GM18511 (cell line): ENCODE results near the gene KCNJ8.
"Not testable (repeated sequence)": the region's sequence is repeated elsewhere in the genome, so short reads cannot be mapped to it uniquely, and the experiment has no call there.

ENCODE experiments used
- ATAC-seq: cut with Tn5 transposase; IDR thresholded peaks from one replicate; pipeline ENCODE4 v1.9.1; 2021; ENCODE audit warnings: mild to moderate bottlenecking, moderate library complexity; ENCODE audit not compliant: unreplicated experiment

KCNJ8 gene

DNA sequence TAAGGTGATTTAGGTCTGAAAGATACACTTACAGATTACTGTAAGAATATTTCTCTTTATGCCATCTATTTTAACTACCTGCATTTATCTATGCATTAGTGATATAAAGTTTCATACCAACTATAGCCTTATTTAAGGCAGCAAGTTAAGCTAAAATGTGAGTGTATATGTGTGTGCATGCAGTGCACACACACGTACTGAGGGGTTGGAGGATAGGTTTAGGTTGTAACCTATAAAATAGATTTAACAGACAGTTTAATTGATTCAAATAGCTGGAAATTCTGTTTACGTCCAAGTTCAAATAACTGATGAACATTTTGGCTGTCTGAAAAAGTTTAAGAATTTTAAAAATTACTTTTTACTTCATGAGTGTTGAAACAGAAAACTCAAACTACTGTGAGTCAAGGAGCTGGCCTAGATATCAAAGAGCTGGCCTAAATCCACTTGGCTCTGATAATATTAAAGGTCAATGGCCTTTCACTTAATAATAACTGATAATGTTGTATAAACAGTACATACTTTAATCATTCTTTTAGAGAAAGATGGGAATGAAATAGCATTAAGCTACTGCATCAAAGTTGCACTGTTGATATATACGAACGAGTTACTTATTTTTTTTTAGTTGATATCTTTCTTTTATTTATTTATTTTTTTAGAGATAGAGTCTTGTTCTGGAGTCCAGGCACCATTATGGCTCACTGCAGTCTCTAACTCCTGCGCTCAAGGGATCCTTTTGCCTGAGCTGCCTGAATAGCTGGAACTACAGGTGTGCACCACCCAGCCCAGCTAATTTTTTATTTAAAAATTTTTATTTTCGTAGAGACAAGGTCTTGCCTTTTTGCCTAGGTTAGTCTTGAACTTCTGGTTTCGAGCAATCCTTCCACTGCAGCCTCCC is 13.8 kb upstream of the KCNJ8 start:
- no peak for ATAC-seq

DNA sequence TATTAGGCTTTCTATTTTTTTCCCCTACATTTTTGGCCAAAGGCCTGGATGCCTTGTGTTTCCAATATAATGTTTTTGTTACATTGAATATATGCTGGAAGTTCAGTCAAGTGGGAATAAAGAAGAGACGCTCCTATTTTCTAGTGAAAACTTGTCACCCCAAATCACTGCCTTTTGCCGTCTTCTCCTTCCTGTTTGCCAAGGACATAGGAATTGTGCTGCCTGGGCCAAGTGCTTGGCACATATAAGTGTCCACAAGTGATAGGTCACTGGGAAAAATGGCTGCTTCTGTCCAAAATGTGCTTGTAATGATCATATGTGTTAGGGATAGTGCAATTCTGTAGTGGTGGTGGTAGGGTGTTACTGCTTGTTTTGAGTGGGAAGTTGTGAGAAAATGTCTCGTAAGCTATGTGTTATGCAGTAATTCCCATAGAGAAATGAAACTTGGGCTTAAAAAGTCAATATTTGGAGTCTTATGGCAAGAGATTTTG is 11.6 kb upstream of the KCNJ8 start:
- ATAC-seq, result no peak

DNA sequence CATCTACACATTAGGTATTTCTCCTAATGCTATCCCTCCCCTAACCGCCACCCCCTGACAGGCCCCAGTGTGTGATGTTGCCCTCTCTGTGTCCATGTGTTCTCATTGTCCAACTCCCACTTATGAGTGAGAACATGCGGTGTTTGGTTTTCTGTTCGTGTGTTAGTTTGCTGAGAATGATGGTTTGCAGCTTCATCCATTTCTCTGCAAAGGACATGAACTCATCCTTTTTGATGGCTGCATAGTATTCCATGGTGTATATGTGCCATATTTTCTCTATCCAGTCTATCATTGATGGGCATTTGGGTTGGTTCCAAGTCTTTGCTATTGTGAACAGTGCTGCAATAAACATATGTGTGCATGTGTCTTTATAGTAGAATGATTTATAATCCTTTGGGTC is 8.2 kb upstream of the KCNJ8 start:
- not testable (repeated sequence) for ATAC-seq

DNA sequence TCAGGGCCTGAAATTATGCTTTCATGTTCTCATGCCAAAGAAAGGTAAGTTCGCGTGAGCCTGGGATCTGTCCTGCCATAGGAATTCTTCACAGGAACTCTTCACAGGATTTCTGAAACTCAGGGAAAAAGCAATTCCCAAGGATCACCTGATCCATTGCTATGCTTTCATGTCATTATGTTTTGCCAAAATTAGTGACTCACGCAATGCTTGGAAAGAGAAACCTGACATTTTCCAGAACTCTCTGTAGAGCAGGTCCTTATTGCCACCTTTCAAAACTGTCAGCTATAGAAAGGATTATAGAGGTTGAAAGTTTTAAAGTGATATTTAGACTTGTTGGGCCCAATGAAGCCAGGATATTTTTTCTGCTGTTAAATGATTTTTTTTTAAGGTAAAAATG is 6.3 kb upstream of the KCNJ8 start:
- ATAC-seq, result no peak

DNA sequence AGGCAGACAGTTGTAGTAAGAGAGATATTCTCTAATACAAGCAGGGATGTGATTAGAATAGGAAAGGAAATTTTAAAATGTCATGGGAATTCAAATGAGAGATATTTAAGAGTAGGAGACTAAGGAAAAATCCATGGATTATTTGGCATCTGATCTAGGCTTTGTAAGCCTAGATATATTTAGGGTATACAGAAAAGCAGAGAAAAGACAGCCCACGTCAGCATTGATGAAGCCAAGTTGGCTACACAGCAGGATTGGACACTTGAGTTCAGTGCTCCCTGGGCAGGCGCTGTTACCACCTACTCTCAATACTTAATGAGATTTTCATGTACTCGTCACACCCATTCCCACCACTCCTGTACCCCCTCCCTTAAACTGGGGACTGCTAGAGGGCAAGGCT is 1.7 kb upstream of the KCNJ8 start:
- ATAC-seq, result no peak

DNA sequence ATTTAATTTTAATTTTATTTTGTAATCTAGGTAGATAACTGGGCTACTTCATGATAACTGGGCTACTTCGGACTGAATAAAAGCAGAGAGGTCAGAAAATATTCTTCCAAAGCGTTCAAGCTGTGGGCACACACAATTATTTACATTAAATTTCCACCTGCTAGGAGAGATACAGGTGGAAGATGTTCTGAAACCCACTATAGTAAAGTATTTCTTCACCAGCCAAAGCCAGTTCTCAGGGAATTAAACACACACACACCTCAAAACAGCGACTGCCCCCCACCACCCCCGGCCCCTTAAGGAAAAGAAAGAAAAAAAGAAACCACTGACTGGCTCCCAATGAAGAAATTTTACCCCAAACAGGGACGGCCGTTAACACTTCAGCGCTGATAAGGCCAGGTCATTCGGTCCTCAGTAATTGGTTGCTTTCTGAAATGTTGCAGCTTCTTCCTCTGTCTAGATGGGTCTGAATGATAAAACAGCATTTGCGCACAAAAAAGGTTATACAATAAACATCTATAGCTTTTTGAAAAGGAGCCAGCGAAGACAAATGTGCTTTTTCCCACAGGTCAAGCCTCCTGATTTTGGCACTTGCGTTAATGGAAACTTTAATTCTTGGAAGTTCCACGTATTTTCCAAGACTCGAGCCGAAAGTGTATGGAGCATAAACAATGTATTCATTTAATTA is 771 bp upstream of the KCNJ8 start:
- no peak for ATAC-seq

DNA sequence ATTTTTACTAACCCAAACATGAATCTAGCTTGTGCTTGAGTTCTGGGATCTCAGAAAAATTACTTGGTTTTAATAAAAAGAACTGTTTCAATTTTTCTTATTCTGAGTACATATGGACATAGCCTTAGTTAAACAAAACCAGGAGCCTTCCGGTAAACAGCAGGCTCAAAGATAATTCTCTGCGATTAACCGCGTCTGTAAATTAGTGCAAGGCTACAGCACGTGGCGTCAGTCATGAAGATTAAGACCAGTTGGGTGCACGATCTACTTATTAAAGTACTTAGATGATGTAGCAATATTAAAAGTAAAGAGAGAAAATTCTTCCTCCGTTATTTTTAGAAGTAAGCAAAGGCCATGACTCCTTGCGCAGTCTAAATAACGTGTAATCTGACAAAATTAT is 700 bp downstream of the KCNJ8 start:
- no peak for ATAC-seq

DNA sequence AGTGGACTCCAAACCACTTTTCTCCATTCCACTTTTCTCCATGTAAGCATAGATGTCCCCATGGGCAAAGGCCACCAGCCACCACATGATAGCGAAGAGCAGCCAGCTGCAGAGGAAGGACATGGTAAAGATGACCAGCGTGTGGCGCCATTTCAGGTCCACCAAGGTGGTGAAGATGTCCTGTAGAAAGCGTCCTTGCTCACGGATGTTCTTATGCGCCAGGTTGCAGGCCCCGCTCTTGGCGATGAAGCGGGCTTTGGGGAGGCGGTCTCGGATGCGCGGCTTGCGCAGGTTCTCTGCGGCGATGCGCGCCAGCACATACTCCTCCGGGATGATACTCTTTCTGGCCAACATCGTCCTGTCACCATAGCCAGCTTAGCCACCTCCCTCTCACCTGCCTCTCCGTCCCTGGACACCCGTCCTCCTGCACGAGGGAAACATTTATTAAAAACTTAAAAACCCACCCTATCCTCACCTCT is 1.2 kb downstream of the KCNJ8 start:
- ATAC-seq, result no peak

DNA sequence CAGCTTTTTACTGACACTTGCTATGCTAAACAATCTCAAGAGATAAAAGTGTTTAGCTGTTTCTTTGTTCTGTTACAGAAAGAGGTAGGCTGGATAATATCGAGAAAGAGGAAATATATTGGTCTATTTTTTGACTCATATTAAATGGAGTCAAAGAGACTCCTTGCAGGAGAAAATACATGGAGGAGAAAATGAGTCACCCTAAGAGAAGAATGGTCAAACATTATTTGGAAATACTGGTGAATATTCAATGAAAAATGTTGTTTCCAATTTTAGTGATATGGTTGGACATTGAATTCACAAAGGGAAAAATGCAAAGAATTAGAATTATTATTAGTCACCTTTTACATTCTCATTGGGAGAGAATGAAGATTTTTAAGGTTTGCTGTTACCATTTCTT is 3.2 kb downstream of the KCNJ8 start:
- no peak for ATAC-seq

DNA sequence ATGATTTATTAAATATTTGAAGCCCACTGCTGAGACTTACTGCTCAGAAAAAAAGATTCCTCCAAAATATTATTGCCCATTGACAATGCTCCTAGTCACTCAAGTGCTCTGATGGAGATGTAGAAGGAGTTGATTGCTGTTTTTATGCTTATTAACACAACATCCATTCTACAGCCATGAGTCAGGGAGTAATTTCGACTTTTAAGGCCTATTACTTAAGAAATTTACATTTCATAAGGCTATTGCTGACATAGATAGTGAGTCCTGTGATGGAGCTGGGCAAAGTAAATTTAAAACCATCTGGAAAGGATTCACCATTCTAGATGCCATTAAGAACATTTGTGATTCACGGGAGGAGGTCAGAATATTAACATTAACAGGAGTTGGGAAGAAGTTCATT is 5.2 kb downstream of the KCNJ8 start:
- no peak for ATAC-seq

DNA sequence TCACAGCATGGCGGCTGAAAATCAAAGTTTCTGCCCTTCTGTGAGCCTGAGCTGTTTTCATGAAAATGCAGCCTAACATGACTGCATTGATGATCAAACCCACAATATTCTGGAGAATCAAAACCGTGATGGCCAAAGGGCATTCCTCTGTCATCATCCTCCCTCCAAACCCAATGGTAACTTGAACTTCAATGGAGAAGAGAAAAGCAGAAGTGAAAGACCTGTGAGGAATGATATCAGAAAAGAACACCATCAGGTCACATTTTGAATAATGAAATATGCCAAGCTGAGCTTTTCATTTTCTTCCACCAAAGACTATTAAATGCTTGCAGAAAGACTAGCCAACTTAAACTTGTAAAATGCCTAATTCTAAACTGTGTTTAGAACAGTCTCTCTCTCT is 8.1 kb downstream of the KCNJ8 start:
- ATAC-seq, result no peak

DNA sequence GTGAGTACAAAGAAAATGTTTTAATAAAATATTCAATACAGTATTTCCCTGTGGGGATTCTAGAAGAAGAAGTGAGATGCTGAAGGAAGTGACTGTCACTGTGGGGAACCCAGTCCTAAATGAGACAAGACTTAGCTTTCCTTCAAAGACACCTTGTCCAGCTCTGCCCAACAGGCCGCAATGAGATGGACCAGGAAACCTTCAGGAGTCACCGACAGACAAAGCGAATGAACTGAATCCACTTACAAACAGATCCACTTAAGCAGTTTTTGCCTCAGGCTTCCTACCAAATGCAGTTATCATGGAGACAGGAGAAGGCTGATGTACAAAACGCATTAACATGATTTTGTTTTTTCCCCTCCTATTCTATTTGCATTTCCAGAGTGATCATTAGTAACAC is 9.6 kb downstream of the KCNJ8 start:
- no peak for ATAC-seq

DNA sequence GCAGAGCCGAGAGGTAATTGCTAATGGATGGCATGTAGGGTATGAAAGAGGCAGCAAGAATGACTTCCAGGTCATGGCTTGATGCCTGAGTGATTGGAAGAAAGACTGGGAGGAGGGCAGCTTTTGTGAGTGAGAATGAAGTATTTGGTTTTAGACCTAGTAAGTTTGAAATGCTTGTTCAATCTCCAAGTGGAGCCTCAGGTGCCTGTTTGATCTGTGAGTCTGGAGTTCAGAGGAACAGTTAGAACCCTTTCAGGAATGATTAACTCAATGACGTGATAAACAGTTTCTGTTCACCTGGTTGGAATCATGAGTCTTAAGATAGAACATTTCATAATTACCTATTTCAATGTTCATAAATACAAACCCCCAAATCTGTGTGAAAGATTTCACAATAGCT is 10.4 kb downstream of the KCNJ8 start:
- ATAC-seq, result no peak

DNA sequence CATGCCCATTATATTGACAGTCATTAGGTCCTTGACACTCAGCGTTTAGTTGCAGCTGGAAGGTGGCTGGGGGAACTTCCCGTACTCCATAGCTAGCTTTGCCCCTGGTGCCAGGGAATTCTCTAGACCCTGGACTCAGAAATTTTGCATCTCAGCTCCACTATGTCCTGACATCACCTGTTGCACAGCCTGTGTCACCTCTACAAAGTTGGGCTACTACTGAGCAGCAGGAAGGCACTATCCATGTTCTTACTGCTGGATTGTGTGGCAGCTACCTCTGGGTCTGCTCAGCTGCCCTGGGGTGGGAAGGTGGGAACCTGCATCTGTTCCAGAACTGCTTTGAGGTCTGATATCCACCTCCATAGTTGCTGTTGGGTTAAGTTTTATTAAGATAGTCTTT is 11.0 kb downstream of the KCNJ8 start:
- ATAC-seq, result no peak

DNA sequence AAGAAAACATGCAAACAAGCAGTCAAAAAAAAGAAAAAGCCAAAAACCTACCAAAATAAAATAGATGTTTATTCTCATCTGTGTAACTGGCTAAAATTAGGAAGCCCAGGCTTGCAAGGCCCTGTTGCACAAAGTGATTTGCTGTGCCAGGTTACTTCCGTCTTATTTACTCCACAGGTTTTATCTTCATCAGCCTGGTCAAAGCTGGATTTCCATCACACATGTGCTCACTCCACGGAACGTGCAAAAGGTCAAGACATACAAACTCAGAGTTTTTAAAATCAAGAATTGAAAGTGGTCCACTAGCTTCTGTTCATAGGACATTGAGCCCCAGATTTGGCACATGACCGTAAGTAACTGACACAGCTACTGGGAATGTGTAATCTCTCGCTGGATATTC is 14.8 kb downstream of the KCNJ8 start:
- no peak for ATAC-seq

DNA sequence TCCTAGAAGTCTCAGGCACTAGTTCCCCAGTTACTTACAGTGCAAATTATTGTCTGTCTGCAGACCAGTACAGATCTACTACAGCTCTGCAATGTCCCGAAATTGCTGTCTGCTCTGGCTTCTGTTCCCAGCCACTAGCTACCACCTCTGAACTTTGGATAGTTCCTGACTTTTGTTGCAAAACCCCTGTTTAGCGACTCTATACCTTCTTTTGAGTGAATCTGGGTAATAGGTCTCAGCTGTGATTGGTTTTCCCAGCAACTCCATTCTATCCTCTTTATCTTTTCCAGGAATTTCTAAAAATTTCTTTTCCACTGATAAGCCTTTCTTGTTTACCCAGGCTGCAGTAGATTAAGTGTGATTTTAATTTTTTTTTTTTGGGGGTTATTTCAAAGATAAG is 16.8 kb downstream of the KCNJ8 start:
- ATAC-seq, result no peak

DNA sequence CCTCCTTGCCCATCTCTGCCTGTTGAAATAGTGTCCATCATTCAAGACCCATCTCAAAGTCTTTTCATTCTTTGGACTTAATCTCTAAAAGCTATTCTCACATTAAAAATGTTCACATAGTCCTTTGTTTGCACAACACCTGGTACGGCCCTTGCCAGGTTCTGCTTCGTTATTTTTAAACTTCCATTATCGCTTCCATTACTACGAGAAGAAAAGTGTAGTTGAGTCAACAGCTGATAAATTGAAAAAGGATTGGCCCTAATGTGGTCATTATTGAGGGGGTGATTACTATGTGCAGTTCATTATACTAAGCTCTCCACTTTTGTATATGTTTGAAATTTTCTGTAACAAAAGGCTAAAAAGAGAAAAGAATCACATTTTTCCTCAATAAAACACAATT is 17.8 kb downstream of the KCNJ8 start:
- no peak for ATAC-seq

DNA sequence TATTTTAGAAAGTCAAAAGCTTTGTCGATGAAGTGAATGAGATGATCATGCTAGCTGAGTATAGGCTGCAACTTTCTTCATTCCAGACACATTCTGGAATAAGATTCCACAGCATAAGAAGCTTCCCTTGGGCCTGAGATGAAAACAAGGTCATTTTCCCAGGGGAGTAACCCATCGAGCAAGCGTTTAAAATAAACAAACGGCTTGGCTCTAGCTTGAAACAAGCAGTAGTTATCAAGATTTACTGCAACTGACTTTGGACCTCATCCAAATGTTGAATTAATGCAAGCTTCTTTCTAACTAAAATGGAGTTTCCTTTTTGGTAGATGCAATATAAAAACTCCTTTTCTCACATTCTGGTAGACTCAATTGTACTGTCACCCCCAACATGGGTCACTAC is 23.0 kb downstream of the KCNJ8 start:
- ATAC-seq, result no peak

DNA sequence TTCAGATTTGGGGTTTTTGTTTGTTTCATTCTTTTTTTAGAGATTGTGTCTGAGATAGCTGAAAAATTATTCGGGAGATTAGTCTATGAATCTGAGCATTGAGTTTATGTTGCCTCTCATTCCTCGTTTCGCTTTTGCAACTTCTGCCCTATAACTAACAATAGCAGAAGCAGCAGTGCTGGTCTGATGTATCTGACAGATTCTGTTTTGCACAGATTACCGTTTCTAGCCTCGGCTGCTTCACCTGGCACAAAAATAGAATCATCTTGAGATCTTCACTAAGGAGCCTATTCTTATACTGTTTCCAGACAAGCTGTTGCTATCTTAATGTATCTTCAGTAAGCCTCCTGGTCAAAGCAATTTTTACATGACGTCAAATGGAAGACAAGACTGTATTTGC is 29.2 kb downstream of the KCNJ8 start:
- ATAC-seq, result no peak

DNA sequence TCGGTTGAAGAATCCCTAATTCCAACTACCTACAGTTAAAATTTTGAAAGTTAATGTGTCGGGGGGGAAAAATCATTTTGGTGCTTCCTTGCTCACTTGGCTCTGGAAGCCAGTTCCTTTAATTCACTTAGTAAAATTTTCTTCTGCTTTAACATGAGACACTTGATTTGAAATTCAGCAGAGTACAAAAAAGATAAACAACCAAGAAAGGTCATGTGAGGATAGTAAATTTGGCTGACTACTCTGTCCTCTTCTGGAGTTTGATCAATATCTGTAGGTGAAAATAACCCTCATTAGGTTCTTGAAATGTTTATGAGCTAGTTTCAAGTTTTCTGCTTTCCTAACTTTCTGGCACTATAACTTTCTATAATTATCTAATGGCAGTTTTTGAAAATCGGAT is 43.4 kb downstream of the KCNJ8 start:
- no peak for ATAC-seq

DNA sequence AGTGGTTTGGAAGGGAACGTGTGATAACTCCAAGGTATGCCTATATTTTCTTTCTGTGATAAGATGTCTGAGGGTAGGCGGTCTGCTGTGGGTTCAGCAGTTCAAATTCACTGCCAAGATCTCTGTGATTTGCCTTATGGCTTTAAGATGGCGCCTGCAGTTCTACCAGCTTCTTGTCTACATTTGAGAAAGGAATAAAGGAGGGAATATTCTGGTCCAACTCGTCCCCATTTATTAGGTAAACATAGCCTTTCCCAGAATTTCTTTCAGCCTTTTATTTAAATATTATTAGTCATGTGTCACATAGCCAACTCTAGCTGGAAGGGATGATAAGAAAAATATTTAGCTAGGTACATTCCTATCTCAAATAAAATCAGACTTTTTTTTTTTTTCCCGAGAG is 48.8 kb downstream of the KCNJ8 start:
- ATAC-seq, result no peak

DNA sequence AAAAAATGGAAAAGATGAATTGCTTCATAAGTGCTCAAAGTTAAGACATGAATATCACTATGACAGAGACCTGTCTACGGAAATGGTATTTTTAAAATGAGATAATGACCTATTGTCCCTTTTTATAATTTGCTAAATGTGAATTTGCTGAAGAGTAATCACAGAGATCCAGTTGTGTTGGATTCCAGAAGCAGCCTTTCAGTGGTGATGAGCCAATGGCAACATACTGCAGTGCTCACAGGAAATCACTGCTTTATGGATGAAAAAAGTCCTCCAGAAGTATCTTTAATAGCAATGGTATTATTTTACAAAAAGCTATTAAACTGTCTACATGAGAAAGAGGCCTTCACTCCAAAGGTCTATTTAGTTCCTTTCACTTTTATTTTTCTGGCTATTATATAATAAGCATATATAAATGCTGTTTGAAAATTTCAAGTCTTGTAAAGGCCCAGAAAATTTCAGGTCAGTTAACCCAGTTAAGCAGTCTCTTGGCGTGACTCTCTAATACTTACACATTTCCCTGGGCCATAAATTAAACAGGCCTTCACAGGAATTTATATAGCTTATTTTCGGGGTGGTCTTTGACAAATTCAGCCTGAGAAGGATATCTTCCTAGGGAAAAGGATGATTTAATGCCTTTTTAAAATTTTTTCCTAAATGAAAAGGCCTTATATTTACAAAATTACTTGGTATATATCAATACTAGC is 55.4 kb downstream of the KCNJ8 start:
- no peak for ATAC-seq
